ENCODE results near the gene AKAP8.
A peak's percentile ranks its signal among the peaks of the same experiment; 100 is the strongest.

The AKAP8 gene

GRCh38 chr19:15318241-15318691, 61.3 kb downstream of the AKAP8 start:
- H3K4me3 ChIP-seq (ENCODE audit: low read length) = peak overlapping the region; percentile 56
- H3K4me2 ChIP-seq (ENCODE audit: low read length) = peak overlapping the region; percentile 71
- peaks cover 99% of the 10 kb centered on the region for H3K79me2 ChIP-seq (ENCODE audit: low read length)
- H2AFZ ChIP-seq (ENCODE audit: low read depth, low read length) = no peak overlapping the region
- peaks cover 7% of the 10 kb centered on the region for H3K36me3 ChIP-seq (replicated peaks; ENCODE audit: low read depth, low read length)
- H3K27me3 ChIP-seq (ENCODE audit: low read depth, low read length) = no peaks in the 10 kb centered on the region
- peaks cover 45% of the 10 kb centered on the region for H3K4me1 ChIP-seq (ENCODE audit: low read length)
- peaks cover 97% of the 10 kb centered on the region for H4K20me1 ChIP-seq (ENCODE audit: insufficient read depth, low read length)
- TF ChIP-seq EZH2phosphoT487 (IDR thresholded peaks at IDR 0.05; ENCODE audit: low read depth) (no peak), CTCF (IDR thresholded peaks at IDR 0.05; ENCODE audit: low read depth, low read length) (no peak)
- H3K27ac ChIP-seq (ENCODE audit: low read length) = peak overlapping the region; percentile 74
- H3K9me3 ChIP-seq (ENCODE audit: insufficient read depth, low read length) = no peaks in the 10 kb centered on the region
- H3K9ac ChIP-seq (ENCODE audit: low read length) = peak overlapping the region; percentile 15; the same call in 1 of the 2 replicates

GRCh38 chr19:15317392-15318071, 62.1 kb downstream of the AKAP8 start:
- Histone ChIP-seq H3K36me3 (replicated peaks; ENCODE audit: low read depth, low read length) (peaks cover 7% of the 10 kb centered on the region), H3K27ac (ENCODE audit: low read length) (peak overlapping the region; percentile 74), H3K9me3 (ENCODE audit: insufficient read depth, low read length) (no peaks in the 10 kb centered on the region), H3K4me3 (ENCODE audit: low read length) (peak overlapping the region; percentile 57), H3K4me2 (ENCODE audit: low read length) (peak overlapping the region; percentile 71), H4K20me1 (ENCODE audit: insufficient read depth, low read length) (peaks cover 97% of the 10 kb centered on the region), H3K4me1 (ENCODE audit: low read length) (peaks cover 44% of the 10 kb centered on the region), H2AFZ (ENCODE audit: low read depth, low read length) (no peak overlapping the region), H3K9ac (ENCODE audit: low read length) (0 out of 2 replicates have a peak overlapping the region, but pooled peaks have one; percentile 15), H3K79me2 (ENCODE audit: low read length) (peaks cover 99% of the 10 kb centered on the region), H3K27me3 (ENCODE audit: low read depth, low read length) (no peaks in the 10 kb centered on the region)
- TF ChIP-seq CTCF (IDR thresholded peaks at IDR 0.05; ENCODE audit: low read depth, low read length) (no peak), EZH2phosphoT487 (IDR thresholded peaks at IDR 0.05; ENCODE audit: low read depth) (no peak)

- peak overlapping the region; percentile 59 for H3K27ac ChIP-seq (ENCODE audit: low read length)
- peaks cover 100% of the 10 kb centered on the region for H3K79me2 ChIP-seq (ENCODE audit: low read length)
- H2AFZ ChIP-seq (ENCODE audit: low read depth, low read length) = no peak overlapping the region
- H3K4me3 ChIP-seq (ENCODE audit: low read length) = peak overlapping the region; percentile 57
- peaks cover 12% of the 10 kb centered on the region for H3K36me3 ChIP-seq (replicated peaks; ENCODE audit: low read depth, low read length)
- peak overlapping the region; percentile 71 for H3K4me2 ChIP-seq (ENCODE audit: low read length)
- TF ChIP-seq EZH2phosphoT487 (IDR thresholded peaks at IDR 0.05; ENCODE audit: low read depth) (no peak), CTCF (IDR thresholded peaks at IDR 0.05; ENCODE audit: low read depth, low read length) (no peak)
- H3K27me3 ChIP-seq (ENCODE audit: low read depth, low read length) = no peaks in the 10 kb centered on the region
- peak overlapping the region; percentile 1; the same call in 1 of the 2 replicates for H3K9ac ChIP-seq (ENCODE audit: low read length)
- H4K20me1 ChIP-seq (ENCODE audit: insufficient read depth, low read length) = peaks cover 99% of the 10 kb centered on the region
- H3K9me3 ChIP-seq (ENCODE audit: insufficient read depth, low read length) = no peaks in the 10 kb centered on the region
- H3K4me1 ChIP-seq (ENCODE audit: low read length) = peaks cover 39% of the 10 kb centered on the region
Observed at GRCh38 chr19:15316498-15316897, 63.1 kb downstream of the AKAP8 start.

GRCh38 chr19:15315101-15315500, 64.5 kb downstream of the AKAP8 start:
- peaks cover 38% of the 10 kb centered on the region for H3K4me1 ChIP-seq (ENCODE audit: low read length)
- H2AFZ ChIP-seq (ENCODE audit: low read depth, low read length) = no peak overlapping the region
- no peak overlapping the region for H3K27ac ChIP-seq (ENCODE audit: low read length)
- H3K36me3 ChIP-seq (replicated peaks; ENCODE audit: low read depth, low read length) = peaks cover 11% of the 10 kb centered on the region
- H4K20me1 ChIP-seq (ENCODE audit: insufficient read depth, low read length) = peaks cover 99% of the 10 kb centered on the region
- no peaks in the 10 kb centered on the region for H3K27me3 ChIP-seq (ENCODE audit: low read depth, low read length)
- H3K79me2 ChIP-seq (ENCODE audit: low read length) = peaks cover 100% of the 10 kb centered on the region
- H3K4me2 ChIP-seq (ENCODE audit: low read length) = no peak overlapping the region
- H3K4me3 ChIP-seq (ENCODE audit: low read length) = no peak overlapping the region
- TF ChIP-seq CTCF (IDR thresholded peaks at IDR 0.05; ENCODE audit: low read depth, low read length) (no peak), EZH2phosphoT487 (IDR thresholded peaks at IDR 0.05; ENCODE audit: low read depth) (no peak)
- no peaks in the 10 kb centered on the region for H3K9me3 ChIP-seq (ENCODE audit: insufficient read depth, low read length)
- no peak overlapping the region for H3K9ac ChIP-seq (ENCODE audit: low read length)
